LHCN-M2 (cell line): ENCODE data around the gene PPCDC. TPM values are rescaled to one million over a fixed set of nuclear protein-coding genes. Genes with fewer than 3 reads are reported as not detected.

Experiments used
- total RNA-seq: library from RNA; depleted of rRNA; stranded (reverse); fragments of >200 nt; gene quantifications from 2 replicates; pipeline ENCODE4 v1.2.3, GENCODE V29; 2014; rRNA removed

Gene PPCDC
- total RNA-seq, 1 experiment from 2014 or later = 22.8 TPM

Other genes starting within 250 kb of the PPCDC start
- gene CSK, start 241.5 kb upstream of the PPCDC start, total RNA-seq = 22.2 and 28.8 TPM in 2 replicates
- gene LMAN1L, start 210.8 kb upstream of the PPCDC start, total RNA-seq = 0.06 TPM in 1 of 2 replicates, not detected in the other
- gene CPLX3, start 197.0 kb upstream of the PPCDC start, total RNA-seq = not detected in 2 replicates
- 31.5 and 36.4 TPM in 2 replicates for gene ULK3, start 180.4 kb upstream of the PPCDC start, total RNA-seq
- gene SCAMP2, start 150.2 kb upstream of the PPCDC start, total RNA-seq = 29.2 and 40.0 TPM in 2 replicates
- gene MPI, start 133.5 kb upstream of the PPCDC start, total RNA-seq = 110 and 122 TPM in 2 replicates
- gene FAM219B, start 116.7 kb upstream of the PPCDC start, total RNA-seq = 45.0 and 51.8 TPM in 2 replicates
- 97.5 and 109 TPM in 2 replicates for gene COX5A, start 85.5 kb upstream of the PPCDC start, total RNA-seq
- gene RPP25, start 66.8 kb upstream of the PPCDC start, total RNA-seq = 8.9 and 9.1 TPM in 2 replicates
- 0.51 and 0.98 TPM in 2 replicates for gene SCAMP5, start 28.0 kb upstream of the PPCDC start, total RNA-seq
- 3.1 and 3.3 TPM in 2 replicates for gene C15orf39, start 178.3 kb downstream of the PPCDC start, total RNA-seq
- gene GOLGA6C, start 234.7 kb downstream of the PPCDC start, total RNA-seq = not detected in 2 replicates